Mesothelial cell of epicardium (in vitro differentiated cells): ENCODE measurements around the gene ZNF133. TPM values are rescaled to one million over a fixed set of nuclear protein-coding genes. Genes with fewer than 3 reads are reported as not detected.
"Not testable (repeated sequence)": the region's sequence is repeated elsewhere in the genome, so short reads cannot be mapped to it uniquely, and the experiment has no call there.

Experiments used
- DNase-seq, 2 experiments: peaks; one replicate each; pipeline ENCODE4 v3.0.0; 2021; ENCODE audit warnings: low spot score in 2 of 2; ENCODE audit not compliant: unreplicated experiment in 2 of 2
- H3K27ac Mint-ChIP-seq: 2 replicates; pipeline ENCODE4 v1.8.0; 2021; ENCODE audit warnings: mixed read lengths
- H3K27me3 Mint-ChIP-seq: 2 replicates; pipeline ENCODE4 v1.8.0; 2021; ENCODE audit warnings: low read depth, mixed read lengths
- H3K36me3 Mint-ChIP-seq: 2 replicates; pipeline ENCODE4 v1.8.0; 2021; ENCODE audit warnings: mixed read lengths
- H3K4me1 Mint-ChIP-seq: 2 replicates; pipeline ENCODE4 v1.8.0; 2021; ENCODE audit warnings: mixed read lengths
- H3K4me3 Mint-ChIP-seq: 2 replicates; pipeline ENCODE4 v1.8.0; 2021; ENCODE audit warnings: mild to moderate bottlenecking, moderate library complexity, mixed read lengths
- H3K9me3 Mint-ChIP-seq: 2 replicates; pipeline ENCODE4 v1.8.0; 2021; ENCODE audit warnings: mixed read lengths
- CTCF ChIP-seq: fragments of 200-600 bp; sonication (generic); IDR thresholded peaks from one replicate; pipeline ENCODE4 v1.5.0; 2021; ENCODE audit warnings: antibody characterized with exemption; ENCODE audit not compliant: unreplicated experiment
- total RNA-seq: library from RNA; stranded (reverse); gene quantifications from 3 replicates; pipeline ENCODE4 v1.2.1, GENCODE V29; 2021

Gene ZNF133
- total RNA-seq, 1 donor from 2014 or later: 24.3 TPM

- Mint-ChIP-seq H3K4me1 (peaks cover 8% of the 10 kb centered on the region), H3K36me3 (peaks cover 16% of the 10 kb centered on the region), H3K27me3 (no peaks in the 10 kb centered on the region), H3K9me3 (peaks cover 3% of the 10 kb centered on the region), H3K4me3 (no peak overlapping the region), H3K27ac (no peak overlapping the region)
- no peak for DNase-seq
- TF ChIP-seq CTCF: no peak
These were observed 33.9 kb downstream of the ZNF133 start for GRCh38 chr20:18321976-18322950.

GRCh38 chr20:18323705-18324104 is 35.4 kb downstream of the ZNF133 start:
- Mint-ChIP-seq H3K4me1 (peaks cover 8% of the 10 kb centered on the region), H3K27me3 (no peaks in the 10 kb centered on the region), H3K27ac (peak overlapping the region; percentile 4), H3K9me3 (peaks cover 6% of the 10 kb centered on the region), H3K36me3 (peaks cover 11% of the 10 kb centered on the region), H3K4me3 (no peak overlapping the region)
- no peak for DNase-seq
- TF ChIP-seq CTCF: no peak

- Mint-ChIP-seq H3K27ac (no peak overlapping the region), H3K36me3 (peaks cover 14% of the 10 kb centered on the region), H3K27me3 (no peaks in the 10 kb centered on the region), H3K4me3 (no peak overlapping the region), H3K9me3 (peaks cover 14% of the 10 kb centered on the region), H3K4me1 (peaks cover 8% of the 10 kb centered on the region)
- no peak for DNase-seq
- no peak for TF ChIP-seq CTCF
These were observed 36.3 kb downstream of the ZNF133 start for GRCh38 chr20:18324596-18325089.

- no peak for TF ChIP-seq CTCF
- no peak for DNase-seq
- Mint-ChIP-seq H3K27ac (no peak overlapping the region), H3K4me1 (peaks cover 8% of the 10 kb centered on the region), H3K27me3 (no peaks in the 10 kb centered on the region), H3K36me3 (peaks cover 33% of the 10 kb centered on the region), H3K9me3 (peaks cover 36% of the 10 kb centered on the region), H3K4me3 (no peak overlapping the region)
These were observed 38.7 kb downstream of the ZNF133 start for GRCh38 chr20:18326990-18327389.

- no peak for DNase-seq
- TF ChIP-seq CTCF: no peak
- Mint-ChIP-seq H3K27me3 (no peaks in the 10 kb centered on the region), H3K4me3 (no peak overlapping the region), H3K9me3 (peaks cover 49% of the 10 kb centered on the region), H3K4me1 (no peaks in the 10 kb centered on the region), H3K27ac (no peak overlapping the region), H3K36me3 (peaks cover 41% of the 10 kb centered on the region)
These were observed 43.4 kb downstream of the ZNF133 start for GRCh38 chr20:18331694-18332093.

GRCh38 chr20:18349749-18350148 is 61.4 kb downstream of the ZNF133 start:
- DNase-seq, H3K27ac Mint-ChIP-seq, H3K4me1 Mint-ChIP-seq, H3K36me3 Mint-ChIP-seq, H3K4me3 Mint-ChIP-seq, H3K9me3 Mint-ChIP-seq: not testable (repeated sequence)
- peaks cover 18% of the 10 kb centered on the region for H3K27me3 Mint-ChIP-seq
